HEK293T (cell line): ENCODE measurements around the gene MRAS.

Source experiments
- CTCF ChIA-PET: fragments of 350-600 bp; formaldehyde crosslinking; extraction: SDS; loops from one replicate; lab custom pipeline; 2021; ENCODE audit warnings: antibody characterized with exemption, inconsistent platforms; lab: Yijun Ruan, JAX
- POLR2A ChIA-PET: fragments of 350-600 bp; formaldehyde crosslinking; extraction: SDS; loops from one replicate; lab custom pipeline; 2020; ENCODE audit warnings: antibody characterized with exemption, inconsistent platforms; lab: Yijun Ruan, JAX
- DNase-seq: peaks from one replicate; pipeline ENCODE4 v3.0.0; 2012; ENCODE audit warnings: mixed read lengths; ENCODE audit errors: extremely low spot score
- ARNT ChIP-seq: fragments of 450-650 bp; IDR thresholded peaks from 2 replicates; pipeline ENCODE4 v1.6.1; 2017; ENCODE audit warnings: mild to moderate bottlenecking
- BHLHE40 ChIP-seq: fragments of 450-650 bp; IDR thresholded peaks from 2 replicates; pipeline ENCODE4 v1.6.1; 2016; ENCODE audit warnings: mild to moderate bottlenecking, moderate library complexity, borderline replicate concordance
- CTBP1 ChIP-seq: fragments of 450-650 bp; IDR thresholded peaks from 2 replicates; pipeline ENCODE4 v1.6.1; 2016; ENCODE audit warnings: borderline replicate concordance
- ELF4 ChIP-seq: fragments of 450-650 bp; IDR thresholded peaks from 2 replicates; pipeline ENCODE4 v1.6.1; 2017; ENCODE audit warnings: antibody characterized with exemption
- FOXA1 ChIP-seq: fragments of 450-650 bp; IDR thresholded peaks from 2 replicates; pipeline ENCODE4 v1.6.1; 2016; ENCODE audit warnings: mild to moderate bottlenecking
- FOXK2 ChIP-seq: fragments of 450-650 bp; IDR thresholded peaks from 2 replicates; pipeline ENCODE4 v1.6.1; 2016; ENCODE audit warnings: mild to moderate bottlenecking
- FOXM1 ChIP-seq: fragments of 450-650 bp; IDR thresholded peaks from 2 replicates; pipeline ENCODE4 v1.6.1; 2017; ENCODE audit warnings: mild to moderate bottlenecking, borderline replicate concordance
- HDGF ChIP-seq: fragments of 450-650 bp; IDR thresholded peaks from 2 replicates; pipeline ENCODE4 v1.6.1; 2017; ENCODE audit warnings: antibody characterized with exemption, borderline replicate concordance
- L3MBTL2 ChIP-seq: fragments of 450-650 bp; conservative IDR thresholded peaks from 2 replicates; pipeline ENCODE4 v1.6.1; 2016; ENCODE audit warnings: mild to moderate bottlenecking
- LEF1 ChIP-seq: fragments of 450-650 bp; IDR thresholded peaks from 2 replicates; pipeline ENCODE4 v1.6.1; 2017; ENCODE audit warnings: mild to moderate bottlenecking, borderline replicate concordance
- NFRKB ChIP-seq: fragments of 450-650 bp; IDR thresholded peaks from 2 replicates; pipeline ENCODE4 v1.6.1; 2016; ENCODE audit warnings: mild to moderate bottlenecking, moderate library complexity
- PKNOX1 ChIP-seq: fragments of 450-650 bp; IDR thresholded peaks from 2 replicates; pipeline ENCODE4 v1.6.1; 2016
- SP1 ChIP-seq: fragments of 450-650 bp; IDR thresholded peaks from 2 replicates; pipeline ENCODE4 v1.6.1; 2017
- SUZ12 ChIP-seq: fragments of 450-650 bp; IDR thresholded peaks from 2 replicates; pipeline ENCODE4 v1.6.1; 2016; ENCODE audit warnings: mild to moderate bottlenecking
- TARDBP ChIP-seq: fragments of 450-650 bp; IDR thresholded peaks from 2 replicates; pipeline ENCODE4 v1.6.1; 2016
- ZNF384 ChIP-seq: fragments of 450-650 bp; IDR thresholded peaks from 2 replicates; pipeline ENCODE4 v1.6.1; 2016

MRAS gene

GRCh38 chr3:138328341-138328740, 20.0 kb upstream of the MRAS start:
- no peak for TF ChIP-seq BHLHE40
- no peak for TF ChIP-seq ELF4
- no peak for TF ChIP-seq LEF1
- TF ChIP-seq HDGF = no peak
- no peak for TF ChIP-seq ARNT
- no peak for TF ChIP-seq CTBP1
- no peak for DNase-seq
- ChIA-PET POLR2A (interaction anchor here (1.6 kb wide), 1 partner anchor 141 kb away, joined by 5 read pairs; the partner anchor contains the start of gene ARMC8), CTCF (interaction anchor here (0.7 to 1.6 kb wide), 4 partner anchors 22 to 587 kb away, joined by 3 to 5 read pairs (median 3); partner anchors contain the start of gene A4GNT)

GRCh38 chr3:138329127-138329983, 19.0 kb upstream of the MRAS start, which contains the start of gene NME9:
TSS of gene NME9 (minus strand) at chr3:138329851. CDS start at chr3:138329335, 516 bp downstream.
- ChIA-PET CTCF (interaction anchor here (0.7 to 1.6 kb wide), 3 partner anchors 21 to 651 kb away, joined by 3 to 5 read pairs (median 4); partner anchors contain the start of gene A4GNT), POLR2A (interaction anchor here (1.6 kb wide), 1 partner anchor 142 kb away, joined by 5 read pairs; the partner anchor contains the start of gene ARMC8)
- 0 out of 2 replicates have a peak, but pooled peaks have one; percentile 75 for TF ChIP-seq HDGF
- no peak for TF ChIP-seq FOXM1
- no peak for TF ChIP-seq ZNF384
- peak; percentile 73 for TF ChIP-seq PKNOX1
- peak; percentile 69 for TF ChIP-seq L3MBTL2
- TF ChIP-seq TARDBP = no peak
- 0 out of 2 replicates have a peak, but pooled peaks have one; percentile 25 for TF ChIP-seq LEF1
- DNase-seq = peak; percentile 98

GRCh38 chr3:138329984-138330293, 18.4 kb upstream of the MRAS start:
- TF ChIP-seq PKNOX1 (peak; percentile 90), ARNT (no peak), L3MBTL2 (no peak)
- DNase-seq = no peak
- CTCF ChIA-PET = interaction anchor here (0.7 to 1.6 kb wide), 2 partner anchors 20 to 650 kb away, joined by 4 to 5 read pairs; no protein-coding TSS in a partner anchor
- POLR2A ChIA-PET = no interaction called here

GRCh38 chr3:138331143-138331894, 17.1 kb upstream of the MRAS start:
- ChIA-PET CTCF (no interaction called here), POLR2A (no interaction called here)
- TF ChIP-seq ARNT (no peak), FOXK2 (no peak), FOXA1 (no peak), SP1 (no peak)
- no peak for DNase-seq

- TF ChIP-seq HDGF = no peak
Measured at GRCh38 chr3:138332472-138333073, 15.8 kb upstream of the MRAS start.

GRCh38 chr3:138334608-138335007, 13.8 kb upstream of the MRAS start:
- CTCF ChIA-PET = no interaction called here
- DNase-seq = no peak
- no peak for TF ChIP-seq FOXM1
- TF ChIP-seq HDGF = no peak
- no peak for TF ChIP-seq CTBP1
- TF ChIP-seq BHLHE40 = no peak
- TF ChIP-seq LEF1 = no peak
- TF ChIP-seq FOXK2 = no peak
- TF ChIP-seq PKNOX1 = no peak
- no peak for TF ChIP-seq ARNT
- no peak for TF ChIP-seq NFRKB
- no peak for TF ChIP-seq L3MBTL2
- TF ChIP-seq SP1 = no peak
- TF ChIP-seq FOXA1 = no peak
- no peak for TF ChIP-seq TARDBP
- no peak for TF ChIP-seq SUZ12
- no peak for TF ChIP-seq ELF4
- no peak for TF ChIP-seq ZNF384
- POLR2A ChIA-PET = no interaction called here

More at GRCh38 chr3:138332472-138333073, 15.8 kb upstream of the MRAS start:
- CTCF ChIA-PET = interaction anchor here (0.6 to 1.4 kb wide), 4 partner anchors 17 to 986 kb away, joined by 3 to 6 read pairs (median 4); no protein-coding TSS in a partner anchor
- DNase-seq = peak; percentile 33
- POLR2A ChIA-PET = no interaction called here
